Fibroblast of gingiva (primary cell): ENCODE measurements around the gene CSDE1.

ENCODE experiments used
- DNase-seq: peaks from one replicate; pipeline ENCODE4 v3.0.0-alpha.2; 2011; ENCODE audit warnings: low read depth

Gene CSDE1

GRCh38 chr1:114749835-114750234 lies 7.9 kb downstream of the CSDE1 start:
- no peak for DNase-seq

GRCh38 chr1:114746450-114747121 lies 11.2 kb downstream of the CSDE1 start:
- no peak for DNase-seq

- no peak for DNase-seq
Observed at GRCh38 chr1:114745291-114745690, 12.5 kb downstream of the CSDE1 start.

- DNase-seq = no peak
Observed at GRCh38 chr1:114741963-114742746, 15.6 kb downstream of the CSDE1 start.

- no peak for DNase-seq
Observed at GRCh38 chr1:114740331-114740730, 17.5 kb downstream of the CSDE1 start.

GRCh38 chr1:114737314-114737849 lies 20.4 kb downstream of the CSDE1 start:
- no peak for DNase-seq

- no peak for DNase-seq
Observed at GRCh38 chr1:114735479-114735878, 22.3 kb downstream of the CSDE1 start.

GRCh38 chr1:114729782-114730181 lies 28.0 kb downstream of the CSDE1 start:
- peak; percentile 15 for DNase-seq

- DNase-seq = no peak
Observed at GRCh38 chr1:114728553-114728952, 29.2 kb downstream of the CSDE1 start.

- DNase-seq = no peak
Observed at GRCh38 chr1:114725230-114725629, 32.6 kb downstream of the CSDE1 start.

- no peak for DNase-seq
Observed at GRCh38 chr1:114723915-114724314, 33.9 kb downstream of the CSDE1 start.

- no peak for DNase-seq
Observed at GRCh38 chr1:114723457-114723856, 34.3 kb downstream of the CSDE1 start.

GRCh38 chr1:114720492-114720891 lies 37.3 kb downstream of the CSDE1 start:
- no peak for DNase-seq

- no peak for DNase-seq
Observed at GRCh38 chr1:114719424-114719787, 38.4 kb downstream of the CSDE1 start.

GRCh38 chr1:114718661-114719423 lies 38.9 kb downstream of the CSDE1 start:
- peak; percentile 31 for DNase-seq

- DNase-seq = peak; percentile 88
Observed at GRCh38 chr1:114716304-114717170, 41.2 kb downstream of the CSDE1 start, which contains the start of gene NRAS. Gene NRAS, minus strand, starts transcription at chr1:114716771. Its CDS starts 611 bp downstream, at chr1:114716160.

GRCh38 chr1:114715952-114716303 lies 41.9 kb downstream of the CSDE1 start:
- DNase-seq = no peak

- DNase-seq = no peak
Observed at GRCh38 chr1:114712977-114713376, 44.8 kb downstream of the CSDE1 start.

- DNase-seq = no peak
Observed at GRCh38 chr1:114710360-114710759, 47.4 kb downstream of the CSDE1 start.

- DNase-seq = no peak
Observed at GRCh38 chr1:114707604-114708003, 50.2 kb downstream of the CSDE1 start.

- peak; percentile 68 for DNase-seq
Observed at GRCh38 chr1:114703242-114703641, 54.5 kb downstream of the CSDE1 start.

GRCh38 chr1:114702737-114703136 lies 55.0 kb downstream of the CSDE1 start:
- no peak for DNase-seq
